ENCODE results near the gene APOB. TPM values are rescaled to one million over a fixed set of nuclear protein-coding genes. Genes with fewer than 3 reads are reported as not detected.

The APOB gene
- total RNA-seq, 3 donors from 2014 or later = 3.2 to 5.6 (median 4.3) TPM

DNA sequence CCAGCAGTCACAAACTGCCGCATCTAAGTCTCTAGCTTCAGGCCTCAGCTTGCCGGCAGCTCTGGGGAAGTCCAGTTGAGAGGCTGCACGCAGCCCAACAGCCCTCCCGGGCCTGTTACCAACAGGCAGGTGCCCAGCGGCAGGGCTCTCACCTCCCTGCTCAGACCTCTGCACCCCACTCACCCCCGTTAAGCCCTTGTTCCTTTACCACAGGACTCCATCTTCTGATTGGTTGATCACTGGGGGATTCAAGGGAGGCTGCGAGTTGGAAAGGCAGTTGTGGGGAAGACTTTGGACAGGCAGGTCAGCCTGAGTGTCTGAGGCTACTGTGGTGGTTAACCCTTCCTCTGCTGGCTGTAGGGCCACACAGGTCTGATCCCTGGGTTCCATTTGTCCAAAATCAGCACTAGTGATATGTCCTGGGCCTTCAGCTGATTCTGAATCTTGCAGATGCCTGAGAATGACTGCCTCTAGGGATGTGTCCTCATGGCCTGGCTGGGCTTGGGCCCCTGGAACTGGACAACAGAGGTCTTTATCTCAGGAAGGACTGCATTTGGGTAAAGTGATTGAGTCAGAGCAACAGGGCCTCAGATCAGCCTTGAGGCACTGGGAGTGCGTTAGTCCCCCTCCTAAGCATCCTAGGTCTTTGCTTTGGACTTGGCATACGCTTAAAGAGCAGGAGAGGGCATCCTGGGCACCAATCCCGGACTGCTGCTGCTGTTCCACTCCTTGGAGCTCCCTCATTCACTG, 88.4 kb downstream of the APOB start:
- Histone ChIP-seq H3K9me3 (no peaks in the 10 kb centered on the region), H3K4me3 (no peak overlapping the region), H3K36me3 (no peaks in the 10 kb centered on the region), H3K4me1 (no peaks in the 10 kb centered on the region), H3K27me3 (no peaks in the 10 kb centered on the region), H3K27ac (no peak overlapping the region)
- TF ChIP-seq, protein P1, sequence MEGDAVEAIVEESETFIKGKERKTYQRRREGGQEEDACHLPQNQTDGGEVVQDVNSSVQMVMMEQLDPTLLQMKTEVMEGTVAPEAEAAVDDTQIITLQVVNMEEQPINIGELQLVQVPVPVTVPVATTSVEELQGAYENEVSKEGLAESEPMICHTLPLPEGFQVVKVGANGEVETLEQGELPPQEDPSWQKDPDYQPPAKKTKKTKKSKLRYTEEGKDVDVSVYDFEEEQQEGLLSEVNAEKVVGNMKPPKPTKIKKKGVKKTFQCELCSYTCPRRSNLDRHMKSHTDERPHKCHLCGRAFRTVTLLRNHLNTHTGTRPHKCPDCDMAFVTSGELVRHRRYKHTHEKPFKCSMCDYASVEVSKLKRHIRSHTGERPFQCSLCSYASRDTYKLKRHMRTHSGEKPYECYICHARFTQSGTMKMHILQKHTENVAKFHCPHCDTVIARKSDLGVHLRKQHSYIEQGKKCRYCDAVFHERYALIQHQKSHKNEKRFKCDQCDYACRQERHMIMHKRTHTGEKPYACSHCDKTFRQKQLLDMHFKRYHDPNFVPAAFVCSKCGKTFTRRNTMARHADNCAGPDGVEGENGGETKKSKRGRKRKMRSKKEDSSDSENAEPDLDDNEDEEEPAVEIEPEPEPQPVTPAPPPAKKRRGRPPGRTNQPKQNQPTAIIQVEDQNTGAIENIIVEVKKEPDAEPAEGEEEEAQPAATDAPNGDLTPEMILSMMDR (IDR thresholded peaks at IDR 0.05) = no peak
- no peak for TF ChIP-seq POLR2AphosphoS5 (IDR thresholded peaks at IDR 0.05)
- intact Hi-C loops (cut with DNase I; ENCODE audit: low total_unique reads) = no loop called here
- DNase-seq (ENCODE audit: low spot score in 2 of 2) = no peak

DNA sequence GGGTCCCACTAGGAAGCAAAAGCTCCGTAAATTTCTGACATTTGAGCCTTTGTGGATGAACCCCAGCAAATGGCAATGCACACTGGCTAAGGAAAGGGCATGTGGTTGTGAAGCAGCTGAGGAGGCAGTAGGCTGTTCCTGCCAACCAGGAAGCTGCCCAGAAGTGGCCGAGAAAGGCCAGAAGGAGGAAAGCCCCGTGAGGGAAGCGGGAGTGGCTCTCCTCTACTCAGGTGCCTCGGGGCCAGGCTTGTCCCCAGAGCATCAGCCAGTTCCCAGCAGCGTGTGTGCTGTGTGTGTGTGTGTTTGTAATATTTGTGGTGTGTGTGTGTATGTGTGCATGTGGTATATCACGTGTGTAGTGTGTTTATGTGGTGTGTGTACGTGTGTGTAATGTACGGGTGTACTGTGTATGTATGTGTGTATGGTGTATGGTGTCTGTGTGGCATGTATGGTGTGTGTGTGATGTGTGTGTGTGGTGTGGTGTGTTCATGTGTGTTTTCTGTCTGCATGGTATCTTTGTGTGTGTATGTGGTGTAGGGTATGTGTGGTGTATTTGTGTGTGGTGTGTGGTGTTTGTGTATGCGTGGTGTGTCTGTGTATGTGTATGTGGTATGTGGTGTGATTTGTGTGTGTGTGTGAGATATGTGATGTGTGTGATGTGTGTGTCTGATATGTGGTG, 90.6 kb downstream of the APOB start:
- DNase-seq (ENCODE audit: low spot score in 2 of 2) = no peak

More for the DNA sequence above, 90.6 kb downstream of the APOB start:
- Histone ChIP-seq H3K4me3 (no peak overlapping the region), H3K4me1 (no peaks in the 10 kb centered on the region), H3K27me3 (no peaks in the 10 kb centered on the region), H3K36me3 (no peaks in the 10 kb centered on the region), H3K9me3 (no peaks in the 10 kb centered on the region), H3K27ac (no peak overlapping the region)
- no peak for TF ChIP-seq POLR2AphosphoS5 (IDR thresholded peaks at IDR 0.05)
- TF ChIP-seq, protein P1 (IDR thresholded peaks at IDR 0.05) = no peak
- no peak for TF ChIP-seq POLR2A (IDR thresholded peaks at IDR 0.05)
- intact Hi-C loops (cut with DNase I; ENCODE audit: low total_unique reads) = no loop called here

Other genes starting within 250 kb of the APOB start
- 10 to 100 TPM; 12.3 to 17.0 (median 12.5) TPM for gene LDAH, start 221.0 kb downstream of the APOB start, total RNA-seq
- gene TDRD15, start 79.9 kb upstream of the APOB start, total RNA-seq = under 1 TPM in 1 of 3 donors, not detected in 2; 0.59 TPM

Data from breast epithelium (tissue), 4 donors.